ENCODE measurements around the gene PCNX2. TPM values are rescaled to one million over a fixed set of nuclear protein-coding genes. Genes with fewer than 3 reads are reported as not detected.
A peak's percentile ranks its signal among the peaks of the same experiment; 100 is the strongest.

PCNX2 gene
- total and polyA plus RNA-seq, 12 donors: 0.29 to 3.1 (median 1.6) TPM

GRCh38 chr1:233295975-233296322, 424 bp upstream of the PCNX2 start:
- no peak for DNase-seq
- Histone ChIP-seq H3K27me3 (peaks cover 0 to 52% (median 35%) of the 10 kb centered on the region in 7 donors), H3K9me3 (no peaks in the 10 kb centered on the region), H3K27ac (peak overlapping the region in 1 of 10 donors; percentile 65), H3K4me3 (peak overlapping the region in 7 of 10 donors; percentile 43 to 67 (median 61)), H3K36me3 (no peaks in the 10 kb centered on the region), H3K4me1 (peaks cover 0 to 14% (median 5%) of the 10 kb centered on the region in 9 donors)
- intact Hi-C loops (cut with DNase I): no loop called here
- WGBS, 2 donors: 6 to 8% methylated on average over 5 of the region's 5 CpGs
- no peak for TF ChIP-seq CTCF (IDR thresholded peaks at IDR 0.05)
- ATAC-seq: no peak

- Histone ChIP-seq H3K4me3 (peak overlapping the region; percentile 30 to 67 (median 58)), H3K36me3 (no peaks in the 10 kb centered on the region), H3K27ac (peak overlapping the region in 1 of 10 donors; percentile 65), H3K27me3 (peaks cover 0 to 52% (median 26%) of the 10 kb centered on the region in 7 donors), H3K4me1 (peaks cover 0 to 14% (median 5%) of the 10 kb centered on the region in 9 donors), H3K9me3 (no peaks in the 10 kb centered on the region)
- no peak for DNase-seq
- ATAC-seq: peak in 2 of 8 donors; percentile 51 to 55
- intact Hi-C loops (cut with DNase I): no loop called here
- no peak for TF ChIP-seq CTCF (IDR thresholded peaks at IDR 0.05)
- 13 to 14% methylated on average over 8 of the region's 8 CpGs for WGBS, 2 donors
Measured at GRCh38 chr1:233294913-233295236, 650 bp downstream of the PCNX2 start.

- intact Hi-C loops (cut with DNase I): no loop called here
- whole genome bisulfite sequencing, 2 donors: 94 to 95% methylated on average over 3 of the region's 3 CpGs
- no peak for TF ChIP-seq CTCF (IDR thresholded peaks at IDR 0.05)
- Histone ChIP-seq H3K9me3 (no peaks in the 10 kb centered on the region), H3K36me3 (no peaks in the 10 kb centered on the region), H3K27me3 (peaks cover 0 to 41% (median 23%) of the 10 kb centered on the region in 7 donors), H3K27ac (no peak overlapping the region), H3K4me1 (peaks cover 0 to 18% (median 5%) of the 10 kb centered on the region in 9 donors), H3K4me3 (no peak overlapping the region)
- ATAC-seq: no peak
- DNase-seq: no peak
Measured at GRCh38 chr1:233293556-233294446, 1.7 kb downstream of the PCNX2 start.

GRCh38 chr1:233290396-233291034, 5.0 kb downstream of the PCNX2 start:
- no peak for TF ChIP-seq CTCF (IDR thresholded peaks at IDR 0.05)
- intact Hi-C loops (cut with DNase I): no loop called here
- no peak for ATAC-seq
- Histone ChIP-seq H3K36me3 (no peaks in the 10 kb centered on the region), H3K4me1 (peaks cover 0 to 14% (median 5%) of the 10 kb centered on the region in 9 donors), H3K9me3 (no peaks in the 10 kb centered on the region), H3K27ac (peak overlapping the region in 1 of 10 donors; percentile 35), H3K27me3 (peaks cover 0 to 15% (median 8%) of the 10 kb centered on the region in 7 donors), H3K4me3 (no peak overlapping the region)
- DNase-seq: no peak
- 64 to 83% methylated on average over 5 of the region's 5 CpGs for WGBS, 2 donors
